Caco-2 (cell line): Measurements from ENCODE around the gene PLA2G2F. TPM values are rescaled to one million over a fixed set of nuclear protein-coding genes. Genes with fewer than 3 reads are reported as not detected.
A peak's percentile ranks its signal among the peaks of the same experiment; 100 is the strongest.

Source experiments
- BruUV-seq: library from RNA; stranded (reverse); fragments of 400-500 nt; replicated peaks from 2 replicates; lab custom pipeline; 2021; lab: Mats Ljungman, UMichigan
- CTCF ChIA-PET: fragments of 300-600 bp; sonication (Branson Sonifier 250); formaldehyde crosslinking; loops from one replicate; lab custom pipeline; 2022; ENCODE audit warnings: antibody characterized with exemption; lab: Charles Lee
- POLR2A ChIA-PET: fragments of 300-600 bp; sonication (Branson Sonifier 250); formaldehyde crosslinking; loops from one replicate; lab custom pipeline; 2022; ENCODE audit warnings: antibody characterized with exemption; lab: Charles Lee
- DNase-seq, 2 experiments: peaks; one replicate each; pipeline versions ENCODE4 v3.0.0 to v3.0.0-alpha.2; 2020 to 2022
- H3K27me3 ChIP-seq: replicated peaks from 2 replicates; pipeline ENCODE4 v1.6.0; 2011; ENCODE audit warnings: low read length; ENCODE audit not compliant: control insufficient read depth, insufficient read depth
- H3K36me3 ChIP-seq: 2 replicates; pipeline ENCODE4 v1.5.1; 2011; ENCODE audit warnings: low read length; ENCODE audit not compliant: control insufficient read depth, insufficient read depth
- H3K4me1 ChIP-seq: fragments of 250-450 bp; sonication (Bioruptor Pico); 2 replicates; pipeline ENCODE4 v1.5.1; 2020; ENCODE audit warnings: mild to moderate bottlenecking
- H3K4me3 ChIP-seq: 2 replicates; pipeline ENCODE4 v1.5.1; 2011; ENCODE audit warnings: low read depth, mild to moderate bottlenecking, control low read depth, low read length
- H3K9me3 ChIP-seq: fragments of 250-450 bp; sonication (Bioruptor Pico); 2 replicates; pipeline ENCODE4 v1.5.1; 2020; ENCODE audit warnings: mild to moderate bottlenecking, moderate library complexity
- H3K27ac Mint-ChIP-seq: one replicate; pipeline ENCODE4 v1.8.0; 2022; ENCODE audit warnings: mixed read lengths; ENCODE audit not compliant: unreplicated experiment
- H3K27me3 Mint-ChIP-seq: one replicate; pipeline ENCODE4 v1.8.0; 2022; ENCODE audit warnings: mixed read lengths; ENCODE audit not compliant: insufficient read depth, unreplicated experiment
- H3K36me3 Mint-ChIP-seq: one replicate; pipeline ENCODE4 v1.8.0; 2022; ENCODE audit warnings: mild to moderate bottlenecking, mixed read lengths; ENCODE audit not compliant: insufficient read depth, unreplicated experiment
- H3K4me1 Mint-ChIP-seq: one replicate; pipeline ENCODE4 v1.8.0; 2022; ENCODE audit warnings: low read depth, mixed read lengths; ENCODE audit not compliant: unreplicated experiment
- H3K4me3 Mint-ChIP-seq: one replicate; pipeline ENCODE4 v1.8.0; 2022; ENCODE audit warnings: mild to moderate bottlenecking, moderate library complexity, mixed read lengths; ENCODE audit not compliant: unreplicated experiment
- H3K9me3 Mint-ChIP-seq: one replicate; pipeline ENCODE4 v1.8.0; 2022; ENCODE audit warnings: mixed read lengths; ENCODE audit not compliant: unreplicated experiment
- intact Hi-C: fragments of 100-400 bp; cut with micrococcal nuclease; formaldehyde crosslinking; loops from one replicate; pipeline ENCODE4 v1.10.0; 2022; ENCODE audit not compliant: unreplicated experiment
- total RNA-seq: library from RNA; stranded (reverse); gene quantifications from 2 replicates; pipeline ENCODE4 v1.2.3, GENCODE V29; 2022
- TF ChIP-seq, protein P1 (sequence below), 2 experiments: fragments of 200-600 bp in 1 of 2; IDR thresholded peaks; 1 replicate in 1 of 2; 2 replicates in 1 of 2; pipeline versions ENCODE4 v1.5.1 to v1.8.0; 2011 to 2022; ENCODE audit warnings: antibody characterized with exemption in 1 of 2, control low read depth in 1 of 2, inconsistent platforms in 1 of 2, low read depth in 1 of 2, low read length in 1 of 2, mild to moderate bottlenecking in 1 of 2, moderate library complexity in 1 of 2; ENCODE audit not compliant: insufficient read depth in 1 of 2, severe bottlenecking in 1 of 2, unreplicated experiment in 1 of 2

The PLA2G2F gene
- total RNA-seq, 1 experiment from 2014 or later = not detected

GRCh38 chr1:20100632-20101355 lies 38.3 kb upstream of the PLA2G2F start:
- no peak overlapping the region for H3K4me3 Mint-ChIP-seq
- peak; percentile 32 to 35 for DNase-seq
- H3K36me3 ChIP-seq = no peaks in the 10 kb centered on the region
- H3K36me3 Mint-ChIP-seq = no peaks in the 10 kb centered on the region
- H3K4me3 ChIP-seq = no peak overlapping the region
- no peaks in the 10 kb centered on the region for H3K27me3 ChIP-seq
- H3K9me3 Mint-ChIP-seq = no peaks in the 10 kb centered on the region
- no peaks in the 10 kb centered on the region for H3K27me3 Mint-ChIP-seq
- H3K4me1 Mint-ChIP-seq = no peaks in the 10 kb centered on the region
- CTCF ChIA-PET = no interaction called here
- H3K4me1 ChIP-seq = no peaks in the 10 kb centered on the region
- no TSS peak for BruUV-seq
- POLR2A ChIA-PET = no interaction called here
- H3K27ac Mint-ChIP-seq = no peak overlapping the region
- intact Hi-C loops = loop anchor here (1.0 to 5.0 kb wide), 2 partner anchors 52 to 183 kb away; no protein-coding TSS in a partner anchor
- TF ChIP-seq, protein P1, sequence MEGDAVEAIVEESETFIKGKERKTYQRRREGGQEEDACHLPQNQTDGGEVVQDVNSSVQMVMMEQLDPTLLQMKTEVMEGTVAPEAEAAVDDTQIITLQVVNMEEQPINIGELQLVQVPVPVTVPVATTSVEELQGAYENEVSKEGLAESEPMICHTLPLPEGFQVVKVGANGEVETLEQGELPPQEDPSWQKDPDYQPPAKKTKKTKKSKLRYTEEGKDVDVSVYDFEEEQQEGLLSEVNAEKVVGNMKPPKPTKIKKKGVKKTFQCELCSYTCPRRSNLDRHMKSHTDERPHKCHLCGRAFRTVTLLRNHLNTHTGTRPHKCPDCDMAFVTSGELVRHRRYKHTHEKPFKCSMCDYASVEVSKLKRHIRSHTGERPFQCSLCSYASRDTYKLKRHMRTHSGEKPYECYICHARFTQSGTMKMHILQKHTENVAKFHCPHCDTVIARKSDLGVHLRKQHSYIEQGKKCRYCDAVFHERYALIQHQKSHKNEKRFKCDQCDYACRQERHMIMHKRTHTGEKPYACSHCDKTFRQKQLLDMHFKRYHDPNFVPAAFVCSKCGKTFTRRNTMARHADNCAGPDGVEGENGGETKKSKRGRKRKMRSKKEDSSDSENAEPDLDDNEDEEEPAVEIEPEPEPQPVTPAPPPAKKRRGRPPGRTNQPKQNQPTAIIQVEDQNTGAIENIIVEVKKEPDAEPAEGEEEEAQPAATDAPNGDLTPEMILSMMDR (IDR thresholded peaks at IDR 0.05; ENCODE audit: insufficient read depth in 1 of 2, low read depth in 1 of 2, low read length in 1 of 2, severe bottlenecking in 1 of 2, unreplicated experiment in 1 of 2) = peak; percentile 40 to 54
- no peaks in the 10 kb centered on the region for H3K9me3 ChIP-seq

- no peak for DNase-seq
- no peaks in the 10 kb centered on the region for H3K4me1 Mint-ChIP-seq
- Histone ChIP-seq H3K4me3 (no peak overlapping the region), H3K4me1 (no peaks in the 10 kb centered on the region), H3K9me3 (no peaks in the 10 kb centered on the region), H3K36me3 (no peaks in the 10 kb centered on the region), H3K27me3 (no peaks in the 10 kb centered on the region)
- intact Hi-C loops = loop anchor here (5.0 kb wide), 1 partner anchor 186 kb away; no protein-coding TSS in a partner anchor
- no peaks in the 10 kb centered on the region for H3K36me3 Mint-ChIP-seq
- no peaks in the 10 kb centered on the region for H3K27me3 Mint-ChIP-seq
- ChIA-PET CTCF (no interaction called here), POLR2A (no interaction called here)
- no peak overlapping the region for H3K4me3 Mint-ChIP-seq
- peaks cover 9% of the 10 kb centered on the region for H3K9me3 Mint-ChIP-seq
- H3K27ac Mint-ChIP-seq = no peak overlapping the region
- no TSS peak for BruUV-seq
- TF ChIP-seq, protein P1 (IDR thresholded peaks at IDR 0.05; ENCODE audit: insufficient read depth in 1 of 2, low read depth in 1 of 2, low read length in 1 of 2, severe bottlenecking in 1 of 2, unreplicated experiment in 1 of 2) = no peak
Observed at GRCh38 chr1:20102875-20103274, 36.2 kb upstream of the PLA2G2F start.

- Histone ChIP-seq H3K9me3 (no peaks in the 10 kb centered on the region), H3K27me3 (no peaks in the 10 kb centered on the region), H3K4me3 (no peak overlapping the region), H3K36me3 (no peaks in the 10 kb centered on the region), H3K4me1 (no peaks in the 10 kb centered on the region)
- Mint-ChIP-seq H3K9me3 (peaks cover 9% of the 10 kb centered on the region), H3K27ac (no peak overlapping the region), H3K27me3 (no peaks in the 10 kb centered on the region), H3K4me1 (no peaks in the 10 kb centered on the region), H3K4me3 (no peak overlapping the region), H3K36me3 (no peaks in the 10 kb centered on the region)
- intact Hi-C loops = no loop called here
- TF ChIP-seq, protein P1 (IDR thresholded peaks at IDR 0.05; ENCODE audit: insufficient read depth in 1 of 2, low read depth in 1 of 2, low read length in 1 of 2, severe bottlenecking in 1 of 2, unreplicated experiment in 1 of 2) = no peak
- no peak for DNase-seq
- POLR2A ChIA-PET = no interaction called here
- no TSS peak for BruUV-seq
- CTCF ChIA-PET = no interaction called here
Observed at GRCh38 chr1:20105856-20106255, 33.3 kb upstream of the PLA2G2F start.
